Erythroblast (primary cell): ENCODE data around the gene MACROD2.

Source experiments
- GATA1 ChIP-seq: IDR thresholded peaks from 2 replicates; pipeline ENCODE4 v1.6.1; 2011; ENCODE audit warnings: low read depth, mild to moderate bottlenecking, control low read depth, low read length, moderate library complexity
- POLR2A ChIP-seq: IDR thresholded peaks from 2 replicates; pipeline ENCODE4 v1.6.1; 2011; ENCODE audit warnings: mild to moderate bottlenecking, low read length

- TF ChIP-seq POLR2A (no peak), GATA1 (no peak)
Observed at GRCh38 chr20:14407336-14407735, 412.0 kb downstream of the MACROD2 start.
